Liver (tissue), 3 donors: ENCODE data around the gene RAP2C.

Source experiments
- EGR1 ChIP-seq, 2 donors: IDR thresholded peaks; 2 replicates each; pipeline ENCODE4 v1.6.1; 2016 to 2018; ENCODE audit warnings: antibody characterized with exemption in 2 of 2, low read depth in 2 of 2
- HNF4G ChIP-seq: IDR thresholded peaks from 2 replicates; pipeline ENCODE4 v1.6.1; 2016; ENCODE audit warnings: antibody characterized with exemption
- NR2F2 ChIP-seq: IDR thresholded peaks from 2 replicates; pipeline ENCODE4 v1.6.1; 2016; ENCODE audit warnings: antibody characterized with exemption
- RAD21 ChIP-seq, 2 donors: IDR thresholded peaks; 2 replicates each; pipeline ENCODE4 v1.6.1; 2016; ENCODE audit warnings: antibody characterized with exemption in 2 of 2, mild to moderate bottlenecking in 2 of 2
- RXRA ChIP-seq, 2 donors: IDR thresholded peaks; 2 replicates each; pipeline ENCODE4 v1.6.1; 2017 to 2018; ENCODE audit warnings: antibody characterized with exemption in 2 of 2, mild to moderate bottlenecking in 1 of 2
- YY1 ChIP-seq: IDR thresholded peaks from 2 replicates; pipeline ENCODE4 v1.6.1; 2016; ENCODE audit warnings: antibody characterized with exemption, mild to moderate bottlenecking
- TF ChIP-seq, protein P1 (sequence below): IDR thresholded peaks from 2 replicates; pipeline ENCODE4 v1.6.1; 2016; ENCODE audit warnings: antibody characterized with exemption, mild to moderate bottlenecking
- TF ChIP-seq, protein P2 (sequence below): fragments of 150-350 bp; IDR thresholded peaks from 2 replicates; pipeline ENCODE4 v1.5.1; 2017; ENCODE audit warnings: improper control_type of control experiment, low read depth, low read length; ENCODE audit not compliant: missing input control
- TF ChIP-seq, protein P3 (sequence below): IDR thresholded peaks from 2 replicates; pipeline ENCODE4 v1.6.1; 2016; ENCODE audit warnings: antibody characterized with exemption
- donor health status: healthy.
- donor health status: healthy.

DNA sequence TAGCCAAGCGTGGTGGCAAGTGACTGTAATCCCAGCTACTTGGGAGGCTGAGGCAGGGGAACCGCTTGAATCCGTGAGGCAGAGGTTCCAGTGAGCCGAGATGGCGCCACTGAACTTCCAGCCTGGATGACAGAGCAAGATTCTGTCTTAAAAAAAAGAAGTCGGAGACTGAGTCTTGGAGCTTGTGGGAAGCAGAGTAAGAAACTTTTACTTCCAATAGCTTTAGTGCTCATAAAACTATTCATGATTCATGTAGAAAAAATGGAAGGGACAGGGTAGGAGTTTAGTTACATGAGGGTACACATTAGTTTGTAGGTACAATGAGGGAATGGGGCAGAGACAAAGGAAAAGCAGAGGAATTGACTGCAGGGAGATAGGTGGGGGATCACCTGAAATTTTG, 19.3 kb downstream of the RAP2C start:
- TF ChIP-seq, protein P1, sequence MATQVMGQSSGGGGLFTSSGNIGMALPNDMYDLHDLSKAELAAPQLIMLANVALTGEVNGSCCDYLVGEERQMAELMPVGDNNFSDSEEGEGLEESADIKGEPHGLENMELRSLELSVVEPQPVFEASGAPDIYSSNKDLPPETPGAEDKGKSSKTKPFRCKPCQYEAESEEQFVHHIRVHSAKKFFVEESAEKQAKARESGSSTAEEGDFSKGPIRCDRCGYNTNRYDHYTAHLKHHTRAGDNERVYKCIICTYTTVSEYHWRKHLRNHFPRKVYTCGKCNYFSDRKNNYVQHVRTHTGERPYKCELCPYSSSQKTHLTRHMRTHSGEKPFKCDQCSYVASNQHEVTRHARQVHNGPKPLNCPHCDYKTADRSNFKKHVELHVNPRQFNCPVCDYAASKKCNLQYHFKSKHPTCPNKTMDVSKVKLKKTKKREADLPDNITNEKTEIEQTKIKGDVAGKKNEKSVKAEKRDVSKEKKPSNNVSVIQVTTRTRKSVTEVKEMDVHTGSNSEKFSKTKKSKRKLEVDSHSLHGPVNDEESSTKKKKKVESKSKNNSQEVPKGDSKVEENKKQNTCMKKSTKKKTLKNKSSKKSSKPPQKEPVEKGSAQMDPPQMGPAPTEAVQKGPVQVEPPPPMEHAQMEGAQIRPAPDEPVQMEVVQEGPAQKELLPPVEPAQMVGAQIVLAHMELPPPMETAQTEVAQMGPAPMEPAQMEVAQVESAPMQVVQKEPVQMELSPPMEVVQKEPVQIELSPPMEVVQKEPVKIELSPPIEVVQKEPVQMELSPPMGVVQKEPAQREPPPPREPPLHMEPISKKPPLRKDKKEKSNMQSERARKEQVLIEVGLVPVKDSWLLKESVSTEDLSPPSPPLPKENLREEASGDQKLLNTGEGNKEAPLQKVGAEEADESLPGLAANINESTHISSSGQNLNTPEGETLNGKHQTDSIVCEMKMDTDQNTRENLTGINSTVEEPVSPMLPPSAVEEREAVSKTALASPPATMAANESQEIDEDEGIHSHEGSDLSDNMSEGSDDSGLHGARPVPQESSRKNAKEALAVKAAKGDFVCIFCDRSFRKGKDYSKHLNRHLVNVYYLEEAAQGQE, result no peak
- TF ChIP-seq, protein P2, sequence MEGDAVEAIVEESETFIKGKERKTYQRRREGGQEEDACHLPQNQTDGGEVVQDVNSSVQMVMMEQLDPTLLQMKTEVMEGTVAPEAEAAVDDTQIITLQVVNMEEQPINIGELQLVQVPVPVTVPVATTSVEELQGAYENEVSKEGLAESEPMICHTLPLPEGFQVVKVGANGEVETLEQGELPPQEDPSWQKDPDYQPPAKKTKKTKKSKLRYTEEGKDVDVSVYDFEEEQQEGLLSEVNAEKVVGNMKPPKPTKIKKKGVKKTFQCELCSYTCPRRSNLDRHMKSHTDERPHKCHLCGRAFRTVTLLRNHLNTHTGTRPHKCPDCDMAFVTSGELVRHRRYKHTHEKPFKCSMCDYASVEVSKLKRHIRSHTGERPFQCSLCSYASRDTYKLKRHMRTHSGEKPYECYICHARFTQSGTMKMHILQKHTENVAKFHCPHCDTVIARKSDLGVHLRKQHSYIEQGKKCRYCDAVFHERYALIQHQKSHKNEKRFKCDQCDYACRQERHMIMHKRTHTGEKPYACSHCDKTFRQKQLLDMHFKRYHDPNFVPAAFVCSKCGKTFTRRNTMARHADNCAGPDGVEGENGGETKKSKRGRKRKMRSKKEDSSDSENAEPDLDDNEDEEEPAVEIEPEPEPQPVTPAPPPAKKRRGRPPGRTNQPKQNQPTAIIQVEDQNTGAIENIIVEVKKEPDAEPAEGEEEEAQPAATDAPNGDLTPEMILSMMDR, result no peak
- TF ChIP-seq EGR1 (IDR thresholded peaks at IDR 0.05; ENCODE audit: low read depth in 2 of 2) (no peak), NR2F2 (no peak), RXRA (IDR thresholded peaks at IDR 0.05) (no peak), HNF4G (no peak), RAD21 (IDR thresholded peaks at IDR 0.05) (no peak), YY1 (no peak)
- TF ChIP-seq, protein P3, sequence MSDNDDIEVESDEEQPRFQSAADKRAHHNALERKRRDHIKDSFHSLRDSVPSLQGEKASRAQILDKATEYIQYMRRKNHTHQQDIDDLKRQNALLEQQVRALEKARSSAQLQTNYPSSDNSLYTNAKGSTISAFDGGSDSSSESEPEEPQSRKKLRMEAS, result no peak
